Skeletal muscle cell (primary cell): ENCODE data around the gene RAB36.

Experiments
- DNase-seq: peaks from one replicate; pipeline ENCODE4 v3.0.0-alpha.2; 2010; ENCODE audit warnings: low read depth
- H3K4me3 ChIP-seq: 2 replicates; pipeline ENCODE4 v1.5.1; 2011; ENCODE audit warnings: low read depth, mild to moderate bottlenecking, control low read depth, low read length, moderate library complexity

Gene RAB36

GRCh38 chr22:23192558-23192957, 47.3 kb downstream of the RAB36 start:
- H3K4me3 ChIP-seq, result no peak overlapping the region
- no peak for DNase-seq

- no peak for DNase-seq
Observed at GRCh38 chr22:23193196-23193827, 48.0 kb downstream of the RAB36 start.

GRCh38 chr22:23193882-23194281, 48.6 kb downstream of the RAB36 start:
- H3K4me3 ChIP-seq, result no peak overlapping the region
- no peak for DNase-seq

More at GRCh38 chr22:23193196-23193827, 48.0 kb downstream of the RAB36 start:
- H3K4me3 ChIP-seq, result no peak overlapping the region

GRCh38 chr22:23196165-23196564, 50.9 kb downstream of the RAB36 start:
- DNase-seq, result no peak
- no peak overlapping the region for H3K4me3 ChIP-seq

GRCh38 chr22:23197836-23198235, 52.6 kb downstream of the RAB36 start:
- H3K4me3 ChIP-seq, result no peak overlapping the region
- DNase-seq, result no peak

GRCh38 chr22:23199159-23199558, 53.9 kb downstream of the RAB36 start:
- no peak overlapping the region for H3K4me3 ChIP-seq
- DNase-seq, result no peak

- H3K4me3 ChIP-seq, result no peak overlapping the region
- no peak for DNase-seq
Observed at GRCh38 chr22:23200898-23201297, 55.6 kb downstream of the RAB36 start.

- no peak overlapping the region for H3K4me3 ChIP-seq
- DNase-seq, result no peak
Observed at GRCh38 chr22:23202812-23203451, 57.7 kb downstream of the RAB36 start.

GRCh38 chr22:23203452-23204124, 58.3 kb downstream of the RAB36 start:
- DNase-seq, result no peak
- no peak overlapping the region for H3K4me3 ChIP-seq

GRCh38 chr22:23204125-23204488, 58.8 kb downstream of the RAB36 start:
- H3K4me3 ChIP-seq, result no peak overlapping the region
- no peak for DNase-seq

GRCh38 chr22:23204541-23205157, 59.4 kb downstream of the RAB36 start:
- no peak for DNase-seq
- H3K4me3 ChIP-seq, result no peak overlapping the region

- no peak for DNase-seq
- no peak overlapping the region for H3K4me3 ChIP-seq
Observed at GRCh38 chr22:23205339-23206049, 60.2 kb downstream of the RAB36 start.

GRCh38 chr22:23206915-23207314, 61.6 kb downstream of the RAB36 start:
- no peak for DNase-seq
- H3K4me3 ChIP-seq, result no peak overlapping the region

- DNase-seq, result no peak
Observed at GRCh38 chr22:23207729-23208393, 62.6 kb downstream of the RAB36 start.

GRCh38 chr22:23210428-23211170, 65.3 kb downstream of the RAB36 start:
- no peak for DNase-seq
- H3K4me3 ChIP-seq, result no peak overlapping the region

More at GRCh38 chr22:23207729-23208393, 62.6 kb downstream of the RAB36 start:
- no peak overlapping the region for H3K4me3 ChIP-seq

- no peak for DNase-seq
- H3K4me3 ChIP-seq, result no peak overlapping the region
Observed at GRCh38 chr22:23211622-23212021, 66.3 kb downstream of the RAB36 start.

GRCh38 chr22:23212061-23213021, 67.1 kb downstream of the RAB36 start:
- no peak overlapping the region for H3K4me3 ChIP-seq

More at GRCh38 chr22:23212061-23213021, 67.1 kb downstream of the RAB36 start:
- no peak for DNase-seq
